D721Med (cell line): Measurements from ENCODE around the gene AKIRIN2.

Source experiments
- DNase-seq: peaks from one replicate; pipeline ENCODE4 v3.0.0; 2011; ENCODE audit warnings: low spot score; ENCODE audit not compliant: insufficient read length
- FAIRE-seq: peaks from 2 replicates; lab custom pipeline; 2011; peaks lifted over from hg19 to GRCh38; lab: Jason Lieb, UNC
- TF ChIP-seq, protein P1 (sequence below): IDR thresholded peaks from 2 replicates; pipeline ENCODE4 v1.5.1; 2012; ENCODE audit warnings: mild to moderate bottlenecking, control low read depth; ENCODE audit not compliant: insufficient read depth; ENCODE audit errors: missing control alignments

Gene AKIRIN2

DNA sequence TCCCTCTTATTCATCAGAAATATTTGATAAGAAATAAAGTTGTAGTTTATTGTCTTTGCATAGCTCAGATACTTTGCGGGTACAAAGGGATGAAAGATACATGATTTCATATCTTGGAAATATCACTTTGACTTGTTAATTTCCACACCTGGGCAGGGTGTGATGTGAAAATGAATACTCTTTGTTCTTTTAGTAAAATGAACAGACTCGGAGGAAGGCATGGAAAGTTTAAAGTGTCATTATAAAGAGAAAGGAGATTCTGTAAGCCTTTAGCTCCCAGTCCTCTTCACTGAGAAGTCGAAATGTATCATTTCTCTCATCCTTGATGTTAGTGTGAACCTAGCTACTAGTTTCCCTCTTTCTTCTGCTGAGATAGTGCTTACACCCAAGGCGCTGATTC is 36.7 kb upstream of the AKIRIN2 start:
- DNase-seq: no peak
- no peak for FAIRE-seq
- TF ChIP-seq, protein P1, sequence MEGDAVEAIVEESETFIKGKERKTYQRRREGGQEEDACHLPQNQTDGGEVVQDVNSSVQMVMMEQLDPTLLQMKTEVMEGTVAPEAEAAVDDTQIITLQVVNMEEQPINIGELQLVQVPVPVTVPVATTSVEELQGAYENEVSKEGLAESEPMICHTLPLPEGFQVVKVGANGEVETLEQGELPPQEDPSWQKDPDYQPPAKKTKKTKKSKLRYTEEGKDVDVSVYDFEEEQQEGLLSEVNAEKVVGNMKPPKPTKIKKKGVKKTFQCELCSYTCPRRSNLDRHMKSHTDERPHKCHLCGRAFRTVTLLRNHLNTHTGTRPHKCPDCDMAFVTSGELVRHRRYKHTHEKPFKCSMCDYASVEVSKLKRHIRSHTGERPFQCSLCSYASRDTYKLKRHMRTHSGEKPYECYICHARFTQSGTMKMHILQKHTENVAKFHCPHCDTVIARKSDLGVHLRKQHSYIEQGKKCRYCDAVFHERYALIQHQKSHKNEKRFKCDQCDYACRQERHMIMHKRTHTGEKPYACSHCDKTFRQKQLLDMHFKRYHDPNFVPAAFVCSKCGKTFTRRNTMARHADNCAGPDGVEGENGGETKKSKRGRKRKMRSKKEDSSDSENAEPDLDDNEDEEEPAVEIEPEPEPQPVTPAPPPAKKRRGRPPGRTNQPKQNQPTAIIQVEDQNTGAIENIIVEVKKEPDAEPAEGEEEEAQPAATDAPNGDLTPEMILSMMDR: no peak

DNA sequence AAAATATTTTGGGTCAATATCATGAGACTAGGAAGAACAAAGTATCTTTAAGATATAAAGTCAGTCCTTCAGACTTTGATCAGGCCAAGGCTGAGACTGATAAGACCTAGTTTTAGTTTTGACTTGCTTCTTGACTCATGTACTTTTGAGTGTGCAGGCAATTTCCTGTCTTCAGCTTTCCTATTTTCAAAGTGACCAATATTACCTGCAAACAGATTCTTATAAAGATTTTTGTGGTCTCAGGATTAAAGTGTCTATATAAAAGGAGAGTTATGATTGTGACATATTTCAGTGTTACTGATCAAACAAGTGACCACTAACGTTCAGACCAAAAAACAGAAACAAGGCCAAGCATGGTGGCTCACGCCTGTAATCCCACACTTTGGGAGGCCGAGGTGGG is 36.0 kb upstream of the AKIRIN2 start:
- FAIRE-seq (no peak), DNase-seq (no peak)
- TF ChIP-seq, protein P1: no peak

DNA sequence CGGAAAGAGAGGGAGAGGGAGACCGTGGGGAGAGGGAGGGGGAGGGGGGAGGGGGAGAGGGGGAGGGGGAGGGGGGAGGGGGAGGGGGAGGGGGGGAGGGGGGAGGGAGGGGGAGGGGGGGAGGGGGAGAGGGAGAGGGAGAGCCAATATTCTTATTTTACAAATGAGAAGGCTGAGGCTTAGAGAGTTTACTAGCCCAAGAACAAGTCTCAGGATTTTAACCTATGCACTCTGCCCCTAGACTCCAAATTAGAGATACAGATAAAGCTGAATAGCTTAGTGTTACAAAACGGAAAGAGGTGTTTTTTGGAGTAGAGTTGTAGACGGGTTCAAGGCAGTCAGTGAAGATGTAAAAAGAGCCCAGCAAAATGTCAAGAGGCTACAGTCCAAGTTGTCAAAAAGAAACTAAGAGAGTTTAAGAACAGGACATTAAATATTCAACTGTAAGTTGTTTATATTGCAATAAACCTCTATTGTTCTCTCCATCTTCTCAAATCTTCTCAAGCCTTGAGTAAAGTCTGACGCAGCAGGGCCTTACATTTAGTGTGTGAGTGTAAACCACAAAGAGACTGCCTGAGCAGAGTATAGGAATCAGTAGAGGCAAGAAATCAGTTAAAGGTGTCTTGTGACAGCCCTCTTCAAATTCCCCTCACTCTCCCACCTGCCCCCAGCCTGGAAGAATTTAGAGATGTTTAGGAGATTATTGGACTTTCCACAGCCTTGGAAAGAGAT is 34.9 kb upstream of the AKIRIN2 start:
- DNase-seq (no peak), FAIRE-seq (no peak)
- TF ChIP-seq, protein P1: no peak

DNA sequence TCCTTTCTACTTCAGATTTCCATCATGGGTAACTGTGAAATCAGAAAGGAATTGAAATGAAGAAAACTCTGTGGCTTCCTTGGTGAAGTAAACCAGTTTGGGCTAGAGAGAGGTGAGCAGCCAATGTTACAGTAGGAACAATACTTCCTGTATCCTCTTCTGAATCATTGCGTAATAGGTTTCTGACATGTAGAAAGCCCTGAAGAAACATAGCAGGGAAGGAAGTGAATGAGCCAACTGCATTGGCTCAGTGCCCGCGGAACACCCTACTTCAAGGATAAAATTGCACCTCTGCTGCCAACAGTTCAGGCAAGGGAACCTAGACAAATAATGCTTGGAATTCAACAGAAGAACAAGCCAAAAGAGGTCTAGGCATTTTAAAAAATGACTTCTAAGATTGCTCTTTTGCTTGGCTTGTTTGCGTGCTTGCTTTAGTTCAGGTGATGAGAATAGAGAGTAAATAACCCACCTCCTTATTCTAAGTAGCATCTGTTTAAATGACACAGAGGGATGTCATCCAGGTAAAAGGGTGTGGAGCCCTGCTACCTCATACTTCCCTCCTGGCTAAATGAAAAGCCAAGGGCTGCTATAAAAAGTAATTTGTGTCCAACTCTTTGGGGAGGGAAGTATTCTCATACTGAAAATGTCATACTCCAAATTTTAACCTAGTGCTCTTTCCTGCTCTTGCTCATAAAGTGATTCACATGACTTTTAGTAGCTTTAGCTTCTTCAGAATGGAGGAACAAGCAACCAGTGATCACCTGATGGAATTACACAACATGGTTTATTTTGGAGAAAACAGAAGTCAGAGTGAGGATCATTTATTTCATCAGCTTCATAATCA is 30.0 kb upstream of the AKIRIN2 start:
- FAIRE-seq (no peak), DNase-seq (no peak)
- TF ChIP-seq, protein P1: no peak

DNA sequence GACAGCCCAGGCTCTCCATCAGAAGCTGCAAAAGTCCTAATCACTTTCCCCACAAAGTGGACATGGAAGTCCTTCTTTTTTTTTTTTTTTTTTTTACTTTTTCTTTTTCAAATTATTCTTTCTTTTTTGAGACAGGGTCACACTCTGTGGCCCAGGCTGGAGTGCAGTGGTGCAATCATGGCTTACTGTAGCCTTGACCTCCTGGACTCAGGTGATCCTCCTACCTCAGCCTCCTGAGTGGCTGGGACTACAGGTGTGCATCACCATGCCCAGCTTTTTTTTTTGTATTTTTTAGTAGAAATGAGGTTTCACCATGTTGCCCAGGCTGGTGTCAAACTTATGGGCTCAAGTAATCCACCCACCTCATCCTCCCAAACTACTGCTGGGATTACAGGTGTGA is 29.0 kb upstream of the AKIRIN2 start:
- FAIRE-seq: no peak

DNA sequence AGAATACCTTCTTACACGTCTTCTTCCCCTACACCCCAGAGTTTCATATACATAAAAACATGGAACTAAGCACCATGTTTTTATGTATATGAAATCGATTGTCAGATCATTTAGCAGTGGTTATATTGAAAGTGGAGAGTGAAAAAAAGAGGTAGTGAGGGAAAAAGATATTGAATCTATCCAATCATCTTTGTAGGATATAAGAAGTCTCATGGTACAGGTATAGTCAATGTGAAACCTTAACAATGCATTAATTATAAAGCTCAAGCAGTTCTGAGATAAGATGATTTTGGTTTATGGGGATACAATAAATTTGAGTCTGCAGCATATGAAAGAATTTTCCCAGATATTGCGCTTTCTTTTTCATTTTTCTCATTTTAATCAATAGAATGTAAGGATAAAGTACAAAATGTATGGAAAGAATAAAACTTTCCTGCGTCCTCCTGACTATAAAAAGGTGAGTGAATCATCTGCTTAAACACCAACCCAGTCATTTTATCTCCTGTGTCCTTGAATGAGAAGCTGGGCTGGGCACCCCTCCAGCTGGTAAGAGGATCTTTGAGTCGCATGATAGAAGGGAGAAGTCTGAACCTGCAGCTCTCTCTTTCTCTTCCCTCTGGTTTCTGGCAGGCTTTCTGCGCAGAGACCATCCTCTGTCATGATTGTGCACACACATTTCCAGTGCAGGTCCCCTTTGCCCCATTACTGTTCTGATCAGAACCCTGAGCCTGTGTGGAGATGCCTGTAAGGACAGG is 28.1 kb upstream of the AKIRIN2 start:
- TF ChIP-seq, protein P1: no peak
- FAIRE-seq (no peak), DNase-seq (no peak)

More for the DNA sequence above, 29.0 kb upstream of the AKIRIN2 start:
- no peak for DNase-seq
- TF ChIP-seq, protein P1: no peak
